Keratinocyte (primary cell): ENCODE measurements around the gene TJP2.

ENCODE experiments used
- EZH2 ChIP-seq: IDR thresholded peaks from one replicate; pipeline ENCODE4 v1.6.1; 2012; ENCODE audit warnings: inconsistent platforms, mild to moderate bottlenecking, low read length, moderate library complexity
- TF ChIP-seq, protein P1 (sequence below), 3 experiments: IDR thresholded peaks in 1 of 3; conservative IDR thresholded peaks in 1 of 3; optimal IDR thresholded peaks in 1 of 3; 2 replicates in 2 of 3; 3 replicates in 1 of 3; pipeline versions ENCODE3 to v1.5.1; 2011; ENCODE audit warnings: low read length in 3 of 3, mild to moderate bottlenecking in 3 of 3, moderate library complexity in 2 of 3, control low read depth in 1 of 3, inconsistent platforms in 1 of 3; ENCODE audit not compliant: insufficient read depth in 2 of 3; ENCODE audit errors: extremely low read depth in 1 of 3

GRCh38 chr9:69198521-69199220 is 24.6 kb downstream of the TJP2 start:
- TF ChIP-seq EZH2 = no peak
- TF ChIP-seq, protein P1, sequence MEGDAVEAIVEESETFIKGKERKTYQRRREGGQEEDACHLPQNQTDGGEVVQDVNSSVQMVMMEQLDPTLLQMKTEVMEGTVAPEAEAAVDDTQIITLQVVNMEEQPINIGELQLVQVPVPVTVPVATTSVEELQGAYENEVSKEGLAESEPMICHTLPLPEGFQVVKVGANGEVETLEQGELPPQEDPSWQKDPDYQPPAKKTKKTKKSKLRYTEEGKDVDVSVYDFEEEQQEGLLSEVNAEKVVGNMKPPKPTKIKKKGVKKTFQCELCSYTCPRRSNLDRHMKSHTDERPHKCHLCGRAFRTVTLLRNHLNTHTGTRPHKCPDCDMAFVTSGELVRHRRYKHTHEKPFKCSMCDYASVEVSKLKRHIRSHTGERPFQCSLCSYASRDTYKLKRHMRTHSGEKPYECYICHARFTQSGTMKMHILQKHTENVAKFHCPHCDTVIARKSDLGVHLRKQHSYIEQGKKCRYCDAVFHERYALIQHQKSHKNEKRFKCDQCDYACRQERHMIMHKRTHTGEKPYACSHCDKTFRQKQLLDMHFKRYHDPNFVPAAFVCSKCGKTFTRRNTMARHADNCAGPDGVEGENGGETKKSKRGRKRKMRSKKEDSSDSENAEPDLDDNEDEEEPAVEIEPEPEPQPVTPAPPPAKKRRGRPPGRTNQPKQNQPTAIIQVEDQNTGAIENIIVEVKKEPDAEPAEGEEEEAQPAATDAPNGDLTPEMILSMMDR (optimal IDR thresholded peaks at IDR 0.05 in 1 of 3, IDR thresholded peaks at IDR 0.05 in 1 of 3, conservative IDR thresholded peaks at IDR 0.05 in 1 of 3; ENCODE audit: extremely low read depth in 1 of 3, insufficient read depth in 2 of 3, low read length in 3 of 3) = no peak
